Peyer's patch (tissue), 4 donors: ENCODE results near the gene GTF2A2. TPM values are rescaled to one million over a fixed set of nuclear protein-coding genes. Genes with fewer than 3 reads are reported as not detected.

Experiments used
- DNase-seq, 3 donors: peaks; one replicate each; pipeline ENCODE4 v3.0.0-alpha.2; 2017 to 2019
- H3K27ac ChIP-seq, 4 donors: fragments of 200-600 bp; sonication (generic); one replicate each; pipeline ENCODE4 v1.5.1; 2016 to 2019
- H3K27me3 ChIP-seq, 2 donors: fragments of 200-600 bp; sonication (generic); one replicate each; pipeline ENCODE4 v1.5.1; 2019
- H3K36me3 ChIP-seq, 3 donors: fragments of 200-600 bp; sonication (generic); one replicate each; pipeline ENCODE4 v1.5.1; 2016 to 2019
- H3K4me1 ChIP-seq, 4 donors: fragments of 200-600 bp; sonication (generic); one replicate each; pipeline ENCODE4 v1.5.1; 2016 to 2019
- H3K4me3 ChIP-seq, 4 donors: fragments of 200-600 bp; sonication (generic); 1 replicate in 3 of 4; 2 replicates in 1 of 4; pipeline ENCODE4 v1.5.1; 2016 to 2019; ENCODE audit warnings: mild to moderate bottlenecking in 1 of 4
- H3K9me3 ChIP-seq, 4 donors: fragments of 200-600 bp; sonication (generic); one replicate each; pipeline ENCODE4 v1.5.1; 2016 to 2019; ENCODE audit warnings: mild to moderate bottlenecking in 1 of 4
- CTCF ChIP-seq, 6 experiments: fragments of 450-650 bp in 4 of 6; fragments of 200-600 bp in 2 of 6; sonication (generic) in 1 of 6; IDR thresholded peaks; one replicate each; pipeline ENCODE4 v1.5.1; 2017 to 2019; ENCODE audit warnings: antibody characterized with exemption in 6 of 6, mild to moderate bottlenecking in 3 of 6, moderate library complexity in 1 of 6
- POLR2A ChIP-seq, 2 donors: fragments of 450-650 bp; IDR thresholded peaks; one replicate each; pipeline ENCODE4 v1.5.1; 2017; ENCODE audit warnings: antibody characterized with exemption in 2 of 2, mild to moderate bottlenecking in 2 of 2, moderate library complexity in 2 of 2
- total RNA-seq, 4 donors: library from RNA; depleted of rRNA; stranded (reverse); fragments of >200 nt; gene quantifications; one replicate each; pipeline ENCODE4 v1.1.0, GENCODE V29; 2016

The GTF2A2 gene
- total RNA-seq, 4 donors from 2014 or later: 18.8 to 75.1 (median 22.9) TPM

- Histone ChIP-seq H3K4me3 (peak overlapping the region in 2 of 4 donors; percentile 27 to 57), H3K4me1 (peaks cover 0 to 28% (median 0%) of the 10 kb centered on the region in 4 donors), H3K27ac (peak overlapping the region in 2 of 4 donors; percentile 55 to 63), H3K27me3 (no peaks in the 10 kb centered on the region), H3K9me3 (no peaks in the 10 kb centered on the region), H3K36me3 (no peaks in the 10 kb centered on the region)
- no peak for DNase-seq
- TF ChIP-seq POLR2A (IDR thresholded peaks at IDR 0.05): no peak
- peak in 3 of 6 experiments; percentile 35 to 54 (median 39) for TF ChIP-seq CTCF (IDR thresholded peaks at IDR 0.05)
Measured at GRCh38 chr15:59616379-59616778, 40.9 kb downstream of the GTF2A2 start.

GRCh38 chr15:59615661-59616060 is 41.7 kb downstream of the GTF2A2 start:
- peak overlapping the region in 2 of 4 donors; percentile 27 to 57 for H3K4me3 ChIP-seq

GRCh38 chr15:59614153-59614552 is 43.2 kb downstream of the GTF2A2 start:
- peak overlapping the region in 3 of 4 donors; percentile 23 to 57 (median 55) for H3K4me3 ChIP-seq
- no peak for DNase-seq
- no peaks in the 10 kb centered on the region for H3K36me3 ChIP-seq
- H3K27ac ChIP-seq: peak overlapping the region in 3 of 4 donors; percentile 33 to 68 (median 55)
- peaks cover 0 to 24% (median 0%) of the 10 kb centered on the region in 4 donors for H3K4me1 ChIP-seq
- H3K9me3 ChIP-seq: no peaks in the 10 kb centered on the region
- TF ChIP-seq CTCF (IDR thresholded peaks at IDR 0.05) (no peak), POLR2A (IDR thresholded peaks at IDR 0.05) (no peak)
- no peaks in the 10 kb centered on the region for H3K27me3 ChIP-seq

More at GRCh38 chr15:59615661-59616060, 41.7 kb downstream of the GTF2A2 start:
- Histone ChIP-seq H3K27me3 (no peaks in the 10 kb centered on the region), H3K27ac (peak overlapping the region in 2 of 4 donors; percentile 55 to 68), H3K36me3 (no peaks in the 10 kb centered on the region), H3K4me1 (peaks cover 0 to 28% (median 0%) of the 10 kb centered on the region in 4 donors), H3K9me3 (no peaks in the 10 kb centered on the region)
- TF ChIP-seq POLR2A (IDR thresholded peaks at IDR 0.05): no peak
- TF ChIP-seq CTCF (IDR thresholded peaks at IDR 0.05): no peak
- no peak for DNase-seq

GRCh38 chr15:59611276-59612260 is 45.7 kb downstream of the GTF2A2 start, which contains the start of gene GCNT3:
GCNT3 (plus strand) TSS chr15:59611783; CDS start chr15:59618239, 6,456 bp downstream.
- H3K27me3 ChIP-seq: no peaks in the 10 kb centered on the region
- peaks cover 0 to 8% (median 0%) of the 10 kb centered on the region in 4 donors for H3K4me1 ChIP-seq
- DNase-seq: peak in 1 of 3 donors; percentile 75
- peak within 1 kb of the TSS in 3 of 4 donors; percentile 23 to 57 (median 55) for H3K4me3 ChIP-seq
- H3K9me3 ChIP-seq: no peaks in the 10 kb centered on the region
- peak within 1 kb of the TSS in 3 of 4 donors; percentile 74 to 84 (median 84) for H3K27ac ChIP-seq
- TF ChIP-seq CTCF (IDR thresholded peaks at IDR 0.05): no peak
- peak; percentile 82 to 93 for TF ChIP-seq POLR2A (IDR thresholded peaks at IDR 0.05)
- H3K36me3 ChIP-seq: no peaks in the 10 kb centered on the region

- no peak overlapping the region for H3K4me3 ChIP-seq
- peaks cover 0 to 8% (median 0%) of the 10 kb centered on the region in 4 donors for H3K4me1 ChIP-seq
- no peaks in the 10 kb centered on the region for H3K27me3 ChIP-seq
- TF ChIP-seq POLR2A (IDR thresholded peaks at IDR 0.05): peak in 1 of 2 donors; percentile 15
- TF ChIP-seq CTCF (IDR thresholded peaks at IDR 0.05): no peak
- no peaks in the 10 kb centered on the region for H3K9me3 ChIP-seq
- peak in 1 of 3 donors; percentile 62 for DNase-seq
- peak overlapping the region in 2 of 4 donors; percentile 12 to 40 for H3K27ac ChIP-seq
- H3K36me3 ChIP-seq: no peaks in the 10 kb centered on the region
Measured at GRCh38 chr15:59609730-59610712, 47.3 kb downstream of the GTF2A2 start.
